ENCODE measurements around the gene TNNT3.

The TNNT3 gene

DNA sequence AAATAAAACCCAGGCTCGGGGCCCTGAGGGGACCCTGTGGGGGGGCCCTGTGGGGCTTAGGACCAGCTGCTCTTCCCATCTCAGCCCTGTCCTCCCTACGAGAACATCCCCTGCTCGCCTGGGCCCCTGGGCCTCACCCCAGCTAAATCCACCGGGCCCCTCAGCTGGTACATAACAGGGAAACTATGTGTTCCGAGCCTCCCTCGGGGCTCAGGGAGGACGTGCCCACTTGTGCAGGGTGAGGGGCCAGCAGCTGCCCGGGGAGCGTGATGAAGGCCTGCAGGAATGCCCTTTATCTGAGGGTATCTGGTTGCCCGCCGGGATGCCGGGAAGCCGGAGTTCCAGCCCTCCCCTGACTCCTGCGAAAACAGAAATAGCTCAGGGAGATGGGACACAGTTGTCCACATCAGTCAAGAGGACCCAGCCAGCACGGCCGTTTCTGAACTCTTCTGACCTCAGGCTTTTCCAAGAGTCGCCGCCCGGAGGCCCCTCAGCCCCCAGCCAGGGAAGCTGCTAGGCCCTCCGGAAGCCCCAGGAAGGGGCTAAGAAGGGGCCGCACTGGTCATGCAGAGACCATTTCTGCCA lies 48.2 kb downstream of the TNNT3 start:
- no peak for DNase-seq (ENCODE audit: low spot score)
- TF ChIP-seq, protein P1, sequence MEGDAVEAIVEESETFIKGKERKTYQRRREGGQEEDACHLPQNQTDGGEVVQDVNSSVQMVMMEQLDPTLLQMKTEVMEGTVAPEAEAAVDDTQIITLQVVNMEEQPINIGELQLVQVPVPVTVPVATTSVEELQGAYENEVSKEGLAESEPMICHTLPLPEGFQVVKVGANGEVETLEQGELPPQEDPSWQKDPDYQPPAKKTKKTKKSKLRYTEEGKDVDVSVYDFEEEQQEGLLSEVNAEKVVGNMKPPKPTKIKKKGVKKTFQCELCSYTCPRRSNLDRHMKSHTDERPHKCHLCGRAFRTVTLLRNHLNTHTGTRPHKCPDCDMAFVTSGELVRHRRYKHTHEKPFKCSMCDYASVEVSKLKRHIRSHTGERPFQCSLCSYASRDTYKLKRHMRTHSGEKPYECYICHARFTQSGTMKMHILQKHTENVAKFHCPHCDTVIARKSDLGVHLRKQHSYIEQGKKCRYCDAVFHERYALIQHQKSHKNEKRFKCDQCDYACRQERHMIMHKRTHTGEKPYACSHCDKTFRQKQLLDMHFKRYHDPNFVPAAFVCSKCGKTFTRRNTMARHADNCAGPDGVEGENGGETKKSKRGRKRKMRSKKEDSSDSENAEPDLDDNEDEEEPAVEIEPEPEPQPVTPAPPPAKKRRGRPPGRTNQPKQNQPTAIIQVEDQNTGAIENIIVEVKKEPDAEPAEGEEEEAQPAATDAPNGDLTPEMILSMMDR (IDR thresholded peaks at IDR 0.05; ENCODE audit: extremely low read depth, missing control alignments) = no peak

DNA sequence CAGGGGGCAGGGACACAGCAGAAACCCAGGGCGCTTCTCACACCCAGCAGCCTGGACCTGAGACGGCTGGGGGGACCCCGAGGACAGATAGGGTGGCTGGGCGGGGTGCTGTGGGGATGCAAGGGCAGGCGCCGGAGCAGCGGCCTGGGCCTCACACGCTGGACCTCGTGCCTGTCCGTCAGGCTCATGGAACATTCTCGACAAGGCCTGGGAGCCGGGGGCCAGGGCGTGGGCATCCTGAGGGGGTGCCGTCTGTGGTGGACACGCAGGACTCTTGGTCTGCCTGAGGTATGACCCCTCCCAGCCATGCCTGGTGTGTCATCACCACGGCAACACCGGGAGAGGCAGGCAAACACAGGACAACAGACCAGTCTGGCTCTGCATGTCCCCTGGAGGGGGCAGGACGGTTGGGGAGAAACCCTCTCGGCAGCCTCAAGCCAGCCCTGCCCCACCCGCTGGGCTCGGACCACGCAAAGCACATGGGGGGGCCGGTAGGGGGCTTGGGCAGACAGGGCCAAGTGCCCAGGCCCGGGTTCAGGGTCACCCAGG lies 49.0 kb downstream of the TNNT3 start:
- no peak for DNase-seq (ENCODE audit: low spot score)
- TF ChIP-seq, protein P1 (IDR thresholded peaks at IDR 0.05; ENCODE audit: extremely low read depth, missing control alignments) = no peak

DNA sequence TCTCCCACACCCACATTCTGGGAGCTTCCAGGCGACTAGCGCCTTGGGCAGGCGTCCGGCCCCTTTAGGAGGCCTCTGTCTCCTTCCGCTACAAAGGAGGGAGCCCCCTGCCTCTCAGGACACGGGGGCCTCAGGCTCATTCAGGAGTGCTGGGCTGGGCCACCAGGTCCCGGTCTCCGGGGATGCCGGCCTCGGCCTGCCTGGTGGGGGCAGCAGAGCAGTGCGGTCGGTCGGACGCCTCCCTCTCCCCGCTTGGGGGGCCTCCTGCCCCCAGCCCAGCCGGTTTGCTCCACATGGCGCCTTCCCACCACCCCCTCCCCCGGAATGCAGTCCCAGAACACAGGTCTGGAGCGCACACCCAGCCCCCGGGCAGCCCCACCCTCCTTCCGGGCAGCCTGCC lies 49.5 kb downstream of the TNNT3 start:
- TF ChIP-seq, protein P1 (IDR thresholded peaks at IDR 0.05; ENCODE audit: extremely low read depth, missing control alignments) = no peak
- no peak for DNase-seq (ENCODE audit: low spot score)

DNA sequence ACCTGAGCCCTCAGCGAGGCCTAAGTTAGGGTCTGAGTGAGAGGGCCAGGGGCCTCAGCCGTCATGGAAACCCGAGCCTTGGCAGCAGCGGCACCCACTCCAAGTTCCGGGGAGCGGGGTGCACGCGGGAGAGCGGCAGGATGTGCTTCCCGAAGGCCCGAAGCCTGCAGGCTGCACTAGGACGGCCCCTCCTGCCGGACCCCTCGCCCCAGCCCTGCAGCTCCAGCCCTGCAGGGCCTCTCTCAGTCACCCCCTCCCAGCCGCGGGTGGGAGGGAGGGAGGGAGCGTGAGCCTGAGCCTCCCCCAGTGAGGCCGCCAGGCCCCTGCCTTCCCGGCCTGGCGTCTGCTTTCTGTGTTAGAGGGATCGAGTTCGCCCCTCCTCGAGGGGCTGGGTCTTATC lies 50.3 kb downstream of the TNNT3 start:
- DNase-seq (ENCODE audit: low spot score) = no peak
- TF ChIP-seq, protein P1 (IDR thresholded peaks at IDR 0.05; ENCODE audit: extremely low read depth, missing control alignments) = no peak

DNA sequence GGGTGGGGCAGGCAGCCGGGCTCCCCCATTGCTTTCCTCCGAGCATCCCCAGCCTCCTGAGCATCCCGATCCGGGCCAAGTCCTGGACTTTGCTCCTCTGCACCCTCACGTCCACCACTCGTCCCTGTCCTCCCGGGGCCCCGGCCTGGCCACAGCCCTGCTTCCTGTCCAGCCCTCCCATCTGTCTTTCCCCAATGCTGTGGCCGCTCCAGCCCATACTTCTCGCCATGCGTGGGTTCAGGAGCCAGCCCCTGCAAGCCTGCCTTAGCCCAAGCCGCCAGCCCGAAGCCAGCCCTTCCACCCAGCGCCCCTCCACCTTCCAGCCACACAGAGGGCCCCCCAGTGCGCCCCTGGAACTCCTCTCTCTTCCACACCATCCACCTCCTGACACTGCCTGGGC lies 51.5 kb downstream of the TNNT3 start:
- no peak for DNase-seq (ENCODE audit: low spot score)
- TF ChIP-seq, protein P1 (IDR thresholded peaks at IDR 0.05; ENCODE audit: extremely low read depth, missing control alignments) = no peak

DNA sequence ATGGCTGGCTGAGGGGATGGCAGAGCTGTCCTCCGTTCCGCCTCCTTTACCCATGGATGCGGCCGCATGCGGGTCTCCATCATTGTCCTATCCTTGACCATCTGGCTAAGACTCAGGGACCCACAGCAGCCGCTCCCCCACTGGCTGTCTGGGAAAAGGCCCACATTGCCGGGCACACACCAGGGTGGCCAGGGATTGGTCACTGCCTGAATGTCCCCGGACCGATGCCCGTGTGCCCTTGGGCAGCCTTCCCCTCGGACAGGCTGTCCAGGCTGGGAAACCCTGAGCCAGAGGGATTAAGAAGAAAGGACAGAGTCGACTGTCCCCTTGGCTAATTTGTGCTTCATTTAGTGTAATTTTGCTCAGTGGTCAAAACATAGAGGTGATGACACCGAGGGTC lies 55.7 kb downstream of the TNNT3 start:
- no peak for DNase-seq (ENCODE audit: low spot score)
- TF ChIP-seq, protein P1 (IDR thresholded peaks at IDR 0.05; ENCODE audit: extremely low read depth, missing control alignments) = no peak

DNA sequence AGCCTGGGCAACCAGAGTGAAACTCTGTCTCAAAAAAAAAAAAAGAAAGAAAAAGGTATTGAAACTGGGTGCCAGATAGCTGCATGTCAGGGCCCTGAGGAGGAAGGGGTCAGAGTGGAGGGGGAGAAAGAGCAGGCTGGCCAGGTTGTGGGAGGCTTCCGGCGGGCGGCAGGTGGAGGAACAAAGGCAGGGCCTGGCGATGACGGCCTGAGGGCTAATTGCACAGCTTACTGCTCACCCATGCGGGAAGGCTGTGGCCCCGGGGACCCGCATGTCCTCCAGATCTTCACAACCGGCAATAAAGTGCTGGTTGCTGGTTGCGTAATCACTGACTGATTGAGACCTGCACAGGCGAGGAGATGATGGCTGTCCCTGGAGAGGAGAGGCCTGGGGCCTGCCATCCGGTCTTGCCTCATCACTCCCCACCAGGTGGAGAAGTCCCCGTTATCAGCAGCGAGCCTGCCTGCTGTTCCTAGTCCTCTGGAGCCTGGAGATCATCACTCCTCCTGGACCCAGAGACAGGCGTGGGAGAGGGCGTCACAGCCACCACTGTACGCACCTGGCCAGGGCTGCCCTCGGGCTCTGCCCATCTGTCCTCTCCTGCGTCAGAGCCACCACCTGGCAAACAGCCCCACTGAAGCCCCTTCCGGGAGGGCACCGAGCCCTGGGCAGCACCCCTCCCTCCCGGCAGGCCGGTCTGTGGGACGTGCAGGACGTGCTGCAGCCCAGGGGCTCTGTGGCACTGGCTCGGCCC lies 59.4 kb downstream of the TNNT3 start:
- TF ChIP-seq, protein P1 (IDR thresholded peaks at IDR 0.05; ENCODE audit: extremely low read depth, missing control alignments) = no peak
- DNase-seq (ENCODE audit: low spot score) = no peak
